HCT116 (cell line): Measurements from ENCODE around the gene HPS1. TPM values are rescaled to one million over a fixed set of nuclear protein-coding genes. Genes with fewer than 3 reads are reported as not detected.
"Not testable (repeated sequence)": the region's sequence is repeated elsewhere in the genome, so short reads cannot be mapped to it uniquely, and the experiment has no call there.

ENCODE experiments used
- ATAC-seq: fragments of 200-7000 bp; cut with Tn5 transposase; 2 replicates; pipeline ENCODE4 v1.9.1; 2020; ENCODE audit warnings: mild to moderate bottlenecking, moderate library complexity
- BruUV-seq: library from RNA; stranded (reverse); fragments of 400-500 nt; replicated peaks from 2 replicates; lab custom pipeline; 2021; lab: Mats Ljungman, UMichigan
- CTCF ChIA-PET: fragments of 300-600 bp; sonication (Branson Sonifier 250); formaldehyde crosslinking; loops from one replicate; lab custom pipeline; 2021; ENCODE audit warnings: antibody characterized with exemption; lab: Charles Lee
- POLR2A ChIA-PET: fragments of 300-600, 350-600 bp; sonication (Branson Sonifier 250); formaldehyde crosslinking; loops from one replicate; lab custom pipeline; 2021; ENCODE audit warnings: antibody characterized with exemption; lab: Charles Lee
- RAD21 ChIA-PET, 2 experiments: fragments of 300-600 bp; sonication (Branson Sonifier 250); formaldehyde crosslinking; loops; one replicate each; lab custom pipeline; 2023; ENCODE audit warnings: low total read pairs in 2 of 2; ENCODE audit not compliant: uncharacterized antibody in 2 of 2, unreplicated experiment in 2 of 2, low non-redundant PET in 1 of 2; lab: Charles Lee
- DNase-seq: peaks from one replicate; pipeline ENCODE4 v3.0.0-alpha.2; 2010; ENCODE audit warnings: low read depth, low spot score
- H2AFZ ChIP-seq: fragments of 200-600 bp; shearing (Covaris generic), sonication (generic); 2 replicates; pipeline ENCODE4 v1.6.1; 2017; ENCODE audit warnings: low read depth, mixed run types, mixed read lengths, antibody characterized with exemption, low read length; ENCODE audit not compliant: poor library complexity, severe bottlenecking
- H3K27ac ChIP-seq: 2 replicates; pipeline ENCODE4 v1.5.1; 2012; ENCODE audit warnings: low read depth, low read length
- H3K27me3 ChIP-seq: fragments of 200-600 bp; sonication (generic); 2 replicates; pipeline ENCODE4 v1.6.1; 2016; ENCODE audit warnings: mixed run types, low read length, mixed read lengths; ENCODE audit not compliant: insufficient read depth
- H3K36me3 ChIP-seq, 2 experiments: fragments of 200-500 bp in 1 of 2; fragments of 200-600 bp in 1 of 2; sonication (Bioruptor generic) in 1 of 2; sonication (generic) in 1 of 2; 2 replicates each; pipeline versions ENCODE4 v1.5.1 to v1.6.1; 2014 to 2016; ENCODE audit warnings: low read length in 2 of 2, inconsistent platforms in 1 of 2, mixed read lengths in 1 of 2, mixed run types in 1 of 2; ENCODE audit not compliant: insufficient read depth in 2 of 2, control insufficient read depth in 1 of 2
- H3K4me1 ChIP-seq, 2 experiments: fragments of 200-600 bp in 1 of 2; sonication (generic) in 1 of 2; 2 replicates each; pipeline versions ENCODE4 v1.5.1 to v1.6.1; 2012 to 2017; ENCODE audit warnings: low read length in 2 of 2, inconsistent platforms in 1 of 2, mild to moderate bottlenecking in 1 of 2, mixed read lengths in 1 of 2, mixed run types in 1 of 2, moderate library complexity in 1 of 2; ENCODE audit not compliant: insufficient read depth in 2 of 2, control insufficient read depth in 1 of 2
- H3K4me2 ChIP-seq: fragments of 200-600 bp; sonication (generic); 2 replicates; pipeline ENCODE4 v1.6.1; 2017; ENCODE audit warnings: mixed run types, low read length, mixed read lengths
- H3K4me3 ChIP-seq, 2 experiments: fragments of 200-600 bp in 1 of 2; sonication (generic) in 1 of 2; replicated peaks in 1 of 2; 2 replicates each; pipeline ENCODE4 v1.5.1; 2011 to 2016; ENCODE audit warnings: low read length in 2 of 2, control low read depth in 1 of 2, low read depth in 1 of 2, mild to moderate bottlenecking in 1 of 2, mixed read lengths in 1 of 2, mixed run types in 1 of 2
- H3K79me2 ChIP-seq: fragments of 200-600 bp; sonication (generic); 2 replicates; pipeline ENCODE4 v1.6.1; 2017; ENCODE audit warnings: mild to moderate bottlenecking, mixed run types, low read length, moderate library complexity, mixed read lengths; ENCODE audit not compliant: insufficient read depth
- H3K9ac ChIP-seq: fragments of 200-600 bp; sonication (generic); 2 replicates; pipeline ENCODE4 v1.6.1; 2016; ENCODE audit warnings: low read length, mixed read lengths
- H3K9me2 ChIP-seq: fragments of 200-600 bp; sonication (generic), shearing (Covaris generic); 2 replicates; pipeline ENCODE4 v1.6.1; 2017; ENCODE audit warnings: mixed run types, mild to moderate bottlenecking, moderate library complexity; ENCODE audit not compliant: insufficient read depth
- H3K9me3 ChIP-seq, 2 experiments: fragments of 200-500 bp in 1 of 2; fragments of 200-600 bp in 1 of 2; sonication (Bioruptor generic) in 1 of 2; sonication (generic) in 1 of 2; 2 replicates each; pipeline ENCODE4 v1.6.1; 2014 to 2017; ENCODE audit warnings: low read length in 2 of 2, mixed read lengths in 2 of 2, inconsistent platforms in 1 of 2, low read depth in 1 of 2, mild to moderate bottlenecking in 1 of 2, mixed run types in 1 of 2, moderate library complexity in 1 of 2; ENCODE audit not compliant: control insufficient read depth in 1 of 2, insufficient read depth in 1 of 2
- H4K20me1 ChIP-seq: fragments of 200-600 bp; sonication (generic), shearing (Covaris generic); 2 replicates; pipeline ENCODE4 v1.6.1; 2017; ENCODE audit warnings: mixed run types, mild to moderate bottlenecking, moderate library complexity; ENCODE audit not compliant: insufficient read depth
- ATF3 ChIP-seq: IDR thresholded peaks from 2 replicates; pipeline ENCODE4 v1.6.1; 2012
- CEBPB ChIP-seq: IDR thresholded peaks from 2 replicates; pipeline ENCODE4 v1.6.1; 2012; ENCODE audit warnings: low read depth
- EGR1 ChIP-seq: IDR thresholded peaks from 2 replicates; pipeline ENCODE4 v1.6.1; 2012; ENCODE audit warnings: low read depth
- EZH2phosphoT487 ChIP-seq: fragments of 200-600 bp; IDR thresholded peaks from 2 replicates; pipeline ENCODE4 v1.6.1; 2018; ENCODE audit warnings: antibody characterized with exemption, borderline replicate concordance
- FOSL1 ChIP-seq: IDR thresholded peaks from 2 replicates; pipeline ENCODE4 v1.6.1; 2012; ENCODE audit warnings: low read depth
- JUND ChIP-seq: IDR thresholded peaks from 2 replicates; pipeline ENCODE4 v1.6.1; 2012
- POLR2A ChIP-seq: IDR thresholded peaks from 2 replicates; pipeline ENCODE4 v1.7.0; 2011; ENCODE audit warnings: borderline replicate concordance; ENCODE audit not compliant: insufficient read depth, insufficient read length; ENCODE audit errors: extremely low read depth
- SIN3A ChIP-seq: IDR thresholded peaks from 2 replicates; pipeline ENCODE4 v1.6.1; 2012; ENCODE audit warnings: low read depth
- SP1 ChIP-seq: IDR thresholded peaks from 2 replicates; pipeline ENCODE4 v1.6.1; 2012; ENCODE audit warnings: low read depth
- YY1 ChIP-seq: IDR thresholded peaks from 2 replicates; pipeline ENCODE4 v1.6.1; 2011; ENCODE audit warnings: low read length, low read depth, moderate library complexity, mild to moderate bottlenecking; ENCODE audit not compliant: insufficient replicate concordance; ENCODE audit errors: extremely low read depth
- ZNF274 ChIP-seq: fragments of 200-500 bp; sonication (Bioruptor generic); IDR thresholded peaks from 2 replicates; pipeline ENCODE4 v1.6.1; 2014; ENCODE audit warnings: mild to moderate bottlenecking, low read depth, low read length, inconsistent platforms
- intact Hi-C: fragments of 100-400 bp; cut with micrococcal nuclease; formaldehyde crosslinking; loops from 2 replicates; pipeline ENCODE4 v1.10.0; 2022
- total RNA-seq: library from RNA; stranded (reverse); gene quantifications from one replicate; pipeline ENCODE4 v1.2.1, GENCODE V29; 2021; ENCODE audit not compliant: unreplicated experiment
- TF ChIP-seq, protein P1 (sequence below): IDR thresholded peaks from 2 replicates; pipeline ENCODE4 v1.6.1; 2012; ENCODE audit warnings: low read depth

The HPS1 gene
- total RNA-seq, 1 experiment from 2014 or later, result 64.3 TPM

GRCh38 chr10:98383134-98383667 lies 63.5 kb downstream of the HPS1 start:
- POLR2A ChIA-PET, BruUV-seq: not testable (repeated sequence)

DNA sequence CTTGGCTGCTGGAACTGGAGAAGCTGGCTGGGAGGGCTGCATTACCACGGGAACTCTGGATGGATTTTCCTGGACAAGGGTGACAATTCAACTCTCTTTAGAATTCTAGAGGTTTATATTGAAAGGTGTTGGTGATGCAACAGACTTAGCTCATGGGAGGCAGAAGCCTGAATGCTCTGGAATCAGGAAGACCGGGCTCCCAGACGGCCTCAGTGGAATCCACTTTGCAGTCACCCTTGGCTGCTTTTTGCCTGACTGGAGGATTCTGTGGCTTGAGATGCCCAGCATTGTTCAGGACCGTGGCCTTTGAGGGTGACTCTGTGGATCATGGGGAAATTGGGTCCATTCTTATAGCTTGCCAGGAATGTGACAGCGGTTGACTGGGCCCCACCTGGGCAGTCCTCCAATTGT lies 64.0 kb downstream of the HPS1 start:
- Histone ChIP-seq H3K36me3 (no peaks in the 10 kb centered on the region), H2AFZ (no peak overlapping the region), H3K79me2 (no peaks in the 10 kb centered on the region), H3K4me1 (peaks cover 6 to 16% of the 10 kb centered on the region in 2 experiments; a peak in 3 of 4 replicates), H3K27me3 (no peaks in the 10 kb centered on the region), H3K4me2 (peak overlapping the region; percentile 46), H3K9me2 (no peaks in the 10 kb centered on the region), H3K4me3 (no peak overlapping the region), H3K9me3 (peaks cover 0 to 3% of the 10 kb centered on the region in 2 experiments; a peak in 1 of 4 replicates), H3K27ac (no peak overlapping the region), H3K9ac (no peak overlapping the region), H4K20me1 (no peaks in the 10 kb centered on the region)
- intact Hi-C loops, result no loop called here
- BruUV-seq, result no TSS peak
- TF ChIP-seq, protein P1, sequence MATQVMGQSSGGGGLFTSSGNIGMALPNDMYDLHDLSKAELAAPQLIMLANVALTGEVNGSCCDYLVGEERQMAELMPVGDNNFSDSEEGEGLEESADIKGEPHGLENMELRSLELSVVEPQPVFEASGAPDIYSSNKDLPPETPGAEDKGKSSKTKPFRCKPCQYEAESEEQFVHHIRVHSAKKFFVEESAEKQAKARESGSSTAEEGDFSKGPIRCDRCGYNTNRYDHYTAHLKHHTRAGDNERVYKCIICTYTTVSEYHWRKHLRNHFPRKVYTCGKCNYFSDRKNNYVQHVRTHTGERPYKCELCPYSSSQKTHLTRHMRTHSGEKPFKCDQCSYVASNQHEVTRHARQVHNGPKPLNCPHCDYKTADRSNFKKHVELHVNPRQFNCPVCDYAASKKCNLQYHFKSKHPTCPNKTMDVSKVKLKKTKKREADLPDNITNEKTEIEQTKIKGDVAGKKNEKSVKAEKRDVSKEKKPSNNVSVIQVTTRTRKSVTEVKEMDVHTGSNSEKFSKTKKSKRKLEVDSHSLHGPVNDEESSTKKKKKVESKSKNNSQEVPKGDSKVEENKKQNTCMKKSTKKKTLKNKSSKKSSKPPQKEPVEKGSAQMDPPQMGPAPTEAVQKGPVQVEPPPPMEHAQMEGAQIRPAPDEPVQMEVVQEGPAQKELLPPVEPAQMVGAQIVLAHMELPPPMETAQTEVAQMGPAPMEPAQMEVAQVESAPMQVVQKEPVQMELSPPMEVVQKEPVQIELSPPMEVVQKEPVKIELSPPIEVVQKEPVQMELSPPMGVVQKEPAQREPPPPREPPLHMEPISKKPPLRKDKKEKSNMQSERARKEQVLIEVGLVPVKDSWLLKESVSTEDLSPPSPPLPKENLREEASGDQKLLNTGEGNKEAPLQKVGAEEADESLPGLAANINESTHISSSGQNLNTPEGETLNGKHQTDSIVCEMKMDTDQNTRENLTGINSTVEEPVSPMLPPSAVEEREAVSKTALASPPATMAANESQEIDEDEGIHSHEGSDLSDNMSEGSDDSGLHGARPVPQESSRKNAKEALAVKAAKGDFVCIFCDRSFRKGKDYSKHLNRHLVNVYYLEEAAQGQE, result no peak
- TF ChIP-seq SP1 (no peak), EGR1 (no peak), YY1 (no peak), ATF3 (no peak), EZH2phosphoT487 (no peak), POLR2A (no peak), FOSL1 (no peak), JUND (no peak), SIN3A (no peak), CEBPB (no peak), ZNF274 (no peak)
- CTCF ChIA-PET, result no interaction called here
- RAD21 ChIA-PET, result no interaction called here
- POLR2A ChIA-PET, result no interaction called here
- ATAC-seq (peak; percentile 23), DNase-seq (no peak)

More at GRCh38 chr10:98383134-98383667, 63.5 kb downstream of the HPS1 start:
- H3K9me2 ChIP-seq, H3K79me2 ChIP-seq, H3K27me3 ChIP-seq, H3K27ac ChIP-seq, H2AFZ ChIP-seq, RAD21 ChIA-PET: not testable (repeated sequence)
- TF ChIP-seq SP1 (peak; percentile 18; the same call in 1 of the 2 replicates), FOSL1 (peak; percentile 75), JUND (peak; percentile 72)
- TF ChIP-seq, all 23 proteins: peak for 3; not testable (repeated sequence) for 20
- H3K9me3 ChIP-seq, CTCF ChIA-PET, H3K9ac ChIP-seq, H4K20me1 ChIP-seq, H3K36me3 ChIP-seq, intact Hi-C loops: not testable (repeated sequence)
- Histone ChIP-seq H3K4me2 (peak overlapping the region; percentile 46), H3K4me1 (peaks cover 6 to 16% of the 10 kb centered on the region in 2 experiments; a peak in 3 of 4 replicates), H3K4me3 (0 out of 4 replicates have a peak overlapping the region, but pooled peaks of 1 of the 2 experiments have one; percentile 1)
- DNase-seq, result peak; percentile 48
- peak; percentile 76 for ATAC-seq
